Ishikawa (cell line): Measurements from ENCODE around the gene LRRC2.

Experiments
- CEBPB ChIP-seq: IDR thresholded peaks from 2 replicates; pipeline ENCODE4 v1.6.1; 2012
- FOXM1 ChIP-seq: IDR thresholded peaks from 2 replicates; pipeline ENCODE4 v1.6.1; 2012; ENCODE audit warnings: low read depth, borderline replicate concordance
- YY1 ChIP-seq: IDR thresholded peaks from 2 replicates; pipeline ENCODE4 v1.6.1; 2012; ENCODE audit warnings: low read depth
- TF ChIP-seq, protein P1 (sequence below): IDR thresholded peaks from 2 replicates; pipeline ENCODE4 v1.6.1; 2012

- TF ChIP-seq CEBPB = no peak
- no peak for TF ChIP-seq YY1
- no peak for TF ChIP-seq FOXM1
- TF ChIP-seq, protein P1, sequence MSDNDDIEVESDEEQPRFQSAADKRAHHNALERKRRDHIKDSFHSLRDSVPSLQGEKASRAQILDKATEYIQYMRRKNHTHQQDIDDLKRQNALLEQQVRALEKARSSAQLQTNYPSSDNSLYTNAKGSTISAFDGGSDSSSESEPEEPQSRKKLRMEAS = no peak
Observed at GRCh38 chr3:46552538-46552937, 13.6 kb downstream of the LRRC2 start.
